Suprapubic skin (tissue), 4 donors: Measurements from ENCODE around the gene HNRNPH3. TPM values are rescaled to one million over a fixed set of nuclear protein-coding genes. Genes with fewer than 3 reads are reported as not detected.

Experiments used
- DNase-seq, 2 donors: peaks; one replicate each; pipeline ENCODE4 v3.0.0-alpha.2; 2019; ENCODE audit warnings: low spot score in 2 of 2
- H3K27ac ChIP-seq: fragments of 200-600 bp; sonication (generic); one replicate; pipeline ENCODE4 v1.5.1; 2019
- H3K27me3 ChIP-seq: fragments of 200-600 bp; sonication (generic); one replicate; pipeline ENCODE4 v1.5.1; 2019
- H3K36me3 ChIP-seq: fragments of 200-600 bp; sonication (generic); one replicate; pipeline ENCODE4 v1.5.1; 2019
- H3K4me1 ChIP-seq: fragments of 200-600 bp; sonication (generic); one replicate; pipeline ENCODE4 v1.5.1; 2019
- H3K4me3 ChIP-seq: fragments of 200-600 bp; sonication (generic); one replicate; pipeline ENCODE4 v1.5.1; 2019; ENCODE audit warnings: mild to moderate bottlenecking
- H3K9me3 ChIP-seq: fragments of 200-600 bp; sonication (generic); one replicate; pipeline ENCODE4 v1.5.1; 2019
- EP300 ChIP-seq: sonication (generic); formaldehyde crosslinking; IDR thresholded peaks from one replicate; pipeline ENCODE4 v1.6.1; 2017; ENCODE audit warnings: antibody characterized with exemption
- POLR2A ChIP-seq, 2 donors: fragments of 450-650 bp; IDR thresholded peaks; one replicate each; pipeline ENCODE4 v1.6.1; 2017; ENCODE audit warnings: antibody characterized with exemption in 2 of 2, mild to moderate bottlenecking in 2 of 2, moderate library complexity in 2 of 2
- POLR2AphosphoS5 ChIP-seq, 3 donors: sonication (generic); formaldehyde crosslinking; IDR thresholded peaks; one replicate each; pipeline ENCODE4 v1.6.1; 2017; ENCODE audit warnings: antibody characterized with exemption in 3 of 3
- WGBS: methylation state at CpG from one replicate; pipeline ENCODE4 v1.1.5; 2018; 5-methylcytosine and 5-hydroxymethylcytosine counted together
- total RNA-seq, 4 donors: library from RNA; depleted of rRNA; stranded (reverse); fragments of >200 nt; gene quantifications; one replicate each; pipeline ENCODE4 v1.1.0, GENCODE V29; 2016
- TF ChIP-seq, protein P1 (sequence below), 2 donors: fragments of 200-600 bp in 1 of 2; fragments of 450-650 bp in 1 of 2; sonication (generic) in 1 of 2; IDR thresholded peaks; one replicate each; pipeline ENCODE4 v1.5.1; 2016 to 2019; ENCODE audit warnings: antibody characterized with exemption in 2 of 2, mild to moderate bottlenecking in 1 of 2, moderate library complexity in 1 of 2

The HNRNPH3 gene
- total RNA-seq, 4 donors from 2014 or later = 29.0 to 58.5 (median 43.9) TPM

- H3K9me3 ChIP-seq = no peaks in the 10 kb centered on the region
- no peak for DNase-seq
- WGBS = 6% methylated on average over 4 of the region's 4 CpGs
These were observed 3.7 kb upstream of the HNRNPH3 start for GRCh38 chr10:68327889-68328786.

DNA sequence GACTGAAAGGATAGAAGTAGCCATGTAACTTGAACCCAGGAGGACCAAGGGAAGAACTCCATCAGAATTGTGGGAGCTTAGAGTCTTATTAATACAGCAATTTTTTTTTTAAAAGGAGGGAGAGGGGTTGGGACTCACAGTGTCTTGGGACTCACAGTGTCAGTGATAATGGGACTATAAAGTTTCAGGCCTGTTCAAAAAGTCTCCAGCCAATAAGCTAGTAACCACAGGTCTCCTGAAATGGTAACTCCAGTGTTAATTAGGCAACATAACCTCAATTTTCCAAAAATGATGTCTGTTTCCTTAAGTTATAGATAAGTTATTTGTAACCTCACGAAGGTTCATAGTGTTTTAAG, 2.4 kb upstream of the HNRNPH3 start:
- Histone ChIP-seq H3K27me3 (no peaks in the 10 kb centered on the region), H3K4me3 (no peak overlapping the region), H3K9me3 (no peaks in the 10 kb centered on the region), H3K4me1 (peaks cover 44% of the 10 kb centered on the region), H3K36me3 (no peaks in the 10 kb centered on the region), H3K27ac (peak overlapping the region; percentile 89)
- WGBS = 100% methylated on average over 1 of the region's 1 CpG
- TF ChIP-seq POLR2AphosphoS5 (IDR thresholded peaks at IDR 0.05) (no peak), EP300 (no peak), POLR2A (IDR thresholded peaks at IDR 0.05) (no peak)
- TF ChIP-seq, protein P1, sequence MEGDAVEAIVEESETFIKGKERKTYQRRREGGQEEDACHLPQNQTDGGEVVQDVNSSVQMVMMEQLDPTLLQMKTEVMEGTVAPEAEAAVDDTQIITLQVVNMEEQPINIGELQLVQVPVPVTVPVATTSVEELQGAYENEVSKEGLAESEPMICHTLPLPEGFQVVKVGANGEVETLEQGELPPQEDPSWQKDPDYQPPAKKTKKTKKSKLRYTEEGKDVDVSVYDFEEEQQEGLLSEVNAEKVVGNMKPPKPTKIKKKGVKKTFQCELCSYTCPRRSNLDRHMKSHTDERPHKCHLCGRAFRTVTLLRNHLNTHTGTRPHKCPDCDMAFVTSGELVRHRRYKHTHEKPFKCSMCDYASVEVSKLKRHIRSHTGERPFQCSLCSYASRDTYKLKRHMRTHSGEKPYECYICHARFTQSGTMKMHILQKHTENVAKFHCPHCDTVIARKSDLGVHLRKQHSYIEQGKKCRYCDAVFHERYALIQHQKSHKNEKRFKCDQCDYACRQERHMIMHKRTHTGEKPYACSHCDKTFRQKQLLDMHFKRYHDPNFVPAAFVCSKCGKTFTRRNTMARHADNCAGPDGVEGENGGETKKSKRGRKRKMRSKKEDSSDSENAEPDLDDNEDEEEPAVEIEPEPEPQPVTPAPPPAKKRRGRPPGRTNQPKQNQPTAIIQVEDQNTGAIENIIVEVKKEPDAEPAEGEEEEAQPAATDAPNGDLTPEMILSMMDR (IDR thresholded peaks at IDR 0.05) = no peak
- no peak for DNase-seq

More at GRCh38 chr10:68327889-68328786, 3.7 kb upstream of the HNRNPH3 start:
- H3K36me3 ChIP-seq = no peaks in the 10 kb centered on the region
- H3K27me3 ChIP-seq = no peaks in the 10 kb centered on the region
- H3K27ac ChIP-seq = peak overlapping the region; percentile 89
- peak overlapping the region; percentile 24 for H3K4me3 ChIP-seq
- peaks cover 39% of the 10 kb centered on the region for H3K4me1 ChIP-seq
- TF ChIP-seq EP300 (no peak), POLR2AphosphoS5 (IDR thresholded peaks at IDR 0.05) (no peak)

- Histone ChIP-seq H3K36me3 (no peaks in the 10 kb centered on the region), H3K4me3 (peak overlapping the region; percentile 84), H3K9me3 (no peaks in the 10 kb centered on the region), H3K27ac (peak overlapping the region; percentile 98), H3K4me1 (peaks cover 58% of the 10 kb centered on the region), H3K27me3 (no peaks in the 10 kb centered on the region)
- TF ChIP-seq, protein P1 (IDR thresholded peaks at IDR 0.05) = no peak
- no peak for TF ChIP-seq EP300
- no peak for TF ChIP-seq POLR2A (IDR thresholded peaks at IDR 0.05)
- no peak for TF ChIP-seq POLR2AphosphoS5 (IDR thresholded peaks at IDR 0.05)
- DNase-seq = peak in 1 of 2 donors; percentile 67
- WGBS = 22% methylated on average over 29 of the region's 29 CpGs
These were observed 911 bp upstream of the HNRNPH3 start for GRCh38 chr10:68330852-68331454.

- WGBS = under 1% methylated on average over 40 of the region's 51 CpGs
These were observed 594 bp downstream of the HNRNPH3 start, which contains the start of gene PBLD for GRCh38 chr10:68332259-68333057. TSS of gene PBLD (minus strand) at chr10:68332928. CDS start at chr10:68306844, 26,084 bp downstream.

DNA sequence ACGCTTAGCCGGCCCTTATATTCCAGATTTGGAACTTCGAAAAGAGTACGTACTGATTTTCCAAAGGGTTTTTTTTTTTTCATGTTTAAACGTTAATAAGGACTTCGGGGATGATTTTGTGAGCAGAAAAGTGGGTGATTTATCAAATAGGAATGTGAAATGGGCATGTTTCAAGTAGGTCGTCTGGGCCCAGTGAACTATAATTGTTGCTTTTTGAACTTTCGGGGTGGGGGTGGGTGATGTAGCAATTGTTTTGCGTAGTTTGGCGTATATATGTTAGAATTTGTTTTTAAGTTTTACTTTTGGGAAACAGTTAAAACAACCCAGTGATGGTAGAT, 1.2 kb downstream of the HNRNPH3 start:
- peaks cover 69% of the 10 kb centered on the region for H3K4me1 ChIP-seq
- H3K27ac ChIP-seq = peak overlapping the region; percentile 98
- no peaks in the 10 kb centered on the region for H3K27me3 ChIP-seq
- under 1% methylated on average over 10 of the region's 10 CpGs for WGBS
- H3K4me3 ChIP-seq = peak overlapping the region; percentile 84
- H3K36me3 ChIP-seq = no peaks in the 10 kb centered on the region
- DNase-seq = no peak
- TF ChIP-seq, protein P1 (IDR thresholded peaks at IDR 0.05) = no peak
- TF ChIP-seq POLR2A (IDR thresholded peaks at IDR 0.05) (no peak), EP300 (no peak), POLR2AphosphoS5 (IDR thresholded peaks at IDR 0.05) (no peak)
- no peaks in the 10 kb centered on the region for H3K9me3 ChIP-seq

More at GRCh38 chr10:68332259-68333057, 594 bp downstream of the HNRNPH3 start, which contains the start of gene PBLD:
- Histone ChIP-seq H3K27ac (peak within 1 kb of the TSS; percentile 98), H3K36me3 (no peaks in the 10 kb centered on the region), H3K4me1 (peaks cover 70% of the 10 kb centered on the region), H3K9me3 (no peaks in the 10 kb centered on the region), H3K4me3 (peak within 1 kb of the TSS; percentile 84), H3K27me3 (no peaks in the 10 kb centered on the region)
- DNase-seq = peak; percentile 81 to 83
- TF ChIP-seq POLR2AphosphoS5 (IDR thresholded peaks at IDR 0.05) (peak; percentile 54 to 85 (median 78)), POLR2A (IDR thresholded peaks at IDR 0.05) (peak; percentile 44 to 81), EP300 (no peak)
- TF ChIP-seq, protein P1 (IDR thresholded peaks at IDR 0.05) = peak in 1 of 2 donors; percentile 30
